ACC112 (cell line): ENCODE data around the gene TMC7.
"Not testable (repeated sequence)": the region's sequence is repeated elsewhere in the genome, so short reads cannot be mapped to it uniquely, and the experiment has no call there.

ENCODE experiments used
- H2AFZ ChIP-seq: fragments of 200-600 bp; sonication (generic); one replicate; pipeline ENCODE4 v1.6.0; 2017; ENCODE audit warnings: antibody characterized with exemption, low read length; ENCODE audit not compliant: unreplicated experiment
- H3K27ac ChIP-seq: fragments of 200-600 bp; sonication (generic); 2 replicates; pipeline ENCODE4 v1.5.1; 2014; ENCODE audit warnings: low read depth, mild to moderate bottlenecking, antibody characterized with exemption, low read length, moderate library complexity
- H3K27me3 ChIP-seq: fragments of 200-600 bp; sonication (generic); 2 replicates; pipeline ENCODE4 v1.6.1; 2014; ENCODE audit warnings: mild to moderate bottlenecking, antibody characterized with exemption, low read length, moderate library complexity, mixed read lengths; ENCODE audit not compliant: insufficient read depth
- H3K36me3 ChIP-seq: fragments of 200-600 bp; sonication (generic); 2 replicates; pipeline ENCODE4 v1.6.1; 2016; ENCODE audit warnings: mild to moderate bottlenecking, antibody characterized with exemption, low read length, moderate library complexity, mixed read lengths; ENCODE audit not compliant: insufficient read depth
- H3K4me1 ChIP-seq: fragments of 200-600 bp; sonication (generic); one replicate; pipeline ENCODE4 v1.6.1; 2016; ENCODE audit warnings: low read length, mixed read lengths; ENCODE audit not compliant: insufficient read depth, unreplicated experiment, control insufficient read depth
- H3K4me3 ChIP-seq: fragments of 200-600 bp; sonication (generic); 2 replicates; pipeline ENCODE4 v1.5.1; 2014; ENCODE audit warnings: mild to moderate bottlenecking, low read depth, low read length
- H3K79me2 ChIP-seq: fragments of 200-600 bp; sonication (generic); one replicate; pipeline ENCODE4 v1.6.0; 2016; ENCODE audit warnings: low read length; ENCODE audit not compliant: control insufficient read depth, unreplicated experiment, insufficient read depth

The TMC7 gene

GRCh38 chr16:18953547-18953946, 30.2 kb upstream of the TMC7 start:
- no peak overlapping the region for H3K4me3 ChIP-seq
- no peak overlapping the region for H3K27ac ChIP-seq
- no peaks in the 10 kb centered on the region for H3K27me3 ChIP-seq
- H2AFZ ChIP-seq, result no peak overlapping the region
- no peaks in the 10 kb centered on the region for H3K36me3 ChIP-seq
- H3K79me2 ChIP-seq, result no peaks in the 10 kb centered on the region
- no peaks in the 10 kb centered on the region for H3K4me1 ChIP-seq

- peak overlapping the region; percentile 29; the same call in 1 of the 2 replicates for H3K4me3 ChIP-seq
- H3K79me2 ChIP-seq, H3K27me3 ChIP-seq, H3K27ac ChIP-seq, H3K36me3 ChIP-seq, H2AFZ ChIP-seq, H3K4me1 ChIP-seq: not testable (repeated sequence)
Observed at GRCh38 chr16:18955874-18956580, 27.7 kb upstream of the TMC7 start.

DNA sequence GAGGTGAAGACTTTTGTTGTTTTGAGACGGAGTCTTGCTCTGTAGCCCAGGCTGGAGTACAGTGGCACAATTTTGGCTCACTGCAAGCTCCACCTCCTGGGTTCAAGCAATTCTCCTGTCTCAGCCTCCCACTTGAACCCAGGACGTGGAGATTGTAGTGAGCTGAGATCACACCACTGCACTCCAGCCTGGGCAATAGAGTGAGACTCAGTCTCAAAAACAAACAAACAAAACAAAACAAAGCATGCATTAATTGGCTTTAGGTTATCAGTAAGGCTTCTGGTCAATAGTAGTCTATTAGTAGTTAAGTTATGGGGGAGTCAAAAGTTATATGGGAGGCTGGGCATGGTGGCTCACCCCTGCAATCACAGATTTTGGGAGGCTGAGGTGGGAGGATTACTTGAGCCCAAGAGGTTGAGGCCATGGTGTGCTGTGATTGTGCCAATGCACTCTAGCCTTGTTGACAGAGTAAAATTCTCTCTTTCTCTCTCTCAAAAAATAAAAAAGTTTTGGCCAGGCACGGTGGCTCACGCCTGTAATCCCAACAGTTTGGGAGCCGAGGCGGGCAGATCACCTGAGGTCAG, 27.0 kb upstream of the TMC7 start:
- H3K4me1 ChIP-seq, H3K79me2 ChIP-seq, H3K36me3 ChIP-seq, H3K27me3 ChIP-seq, H3K4me3 ChIP-seq, H3K27ac ChIP-seq, H2AFZ ChIP-seq: not testable (repeated sequence)

GRCh38 chr16:18958621-18959029, 25.1 kb upstream of the TMC7 start:
- Histone ChIP-seq H2AFZ (no peak overlapping the region), H3K27ac (no peak overlapping the region), H3K27me3 (no peaks in the 10 kb centered on the region), H3K4me3 (no peak overlapping the region), H3K79me2 (no peaks in the 10 kb centered on the region), H3K36me3 (no peaks in the 10 kb centered on the region), H3K4me1 (no peaks in the 10 kb centered on the region)

- H3K36me3 ChIP-seq, result no peaks in the 10 kb centered on the region
- no peak overlapping the region for H3K4me3 ChIP-seq
- H3K4me1 ChIP-seq, result no peaks in the 10 kb centered on the region
- no peaks in the 10 kb centered on the region for H3K79me2 ChIP-seq
- no peak overlapping the region for H3K27ac ChIP-seq
- no peak overlapping the region for H2AFZ ChIP-seq
- H3K27me3 ChIP-seq, result no peaks in the 10 kb centered on the region
Observed at GRCh38 chr16:18959031-18959505, 24.7 kb upstream of the TMC7 start.

DNA sequence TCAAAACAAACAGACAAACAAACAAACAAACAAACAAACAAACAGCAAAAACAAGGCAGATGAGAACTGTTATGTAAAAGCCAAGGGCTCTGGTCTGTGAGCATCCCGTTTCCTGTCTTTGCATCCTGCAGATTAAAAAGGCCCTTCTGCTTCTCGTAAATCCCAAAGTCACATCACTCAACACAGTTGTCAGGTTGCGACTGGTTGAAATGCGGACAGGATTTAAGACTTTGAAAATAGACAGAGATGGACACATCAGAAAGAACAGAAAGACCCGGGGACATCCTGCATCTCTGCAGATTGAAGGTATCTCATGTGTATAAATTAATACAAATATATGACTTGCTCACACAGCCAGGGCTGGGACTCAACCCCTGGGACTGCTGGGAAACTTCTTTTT, 18.2 kb upstream of the TMC7 start:
- no peak overlapping the region for H3K4me3 ChIP-seq
- H3K27me3 ChIP-seq, result no peaks in the 10 kb centered on the region
- H3K4me1 ChIP-seq, result no peaks in the 10 kb centered on the region
- no peaks in the 10 kb centered on the region for H3K36me3 ChIP-seq
- H3K79me2 ChIP-seq, result no peaks in the 10 kb centered on the region
- no peak overlapping the region for H2AFZ ChIP-seq
- H3K27ac ChIP-seq, result no peak overlapping the region

DNA sequence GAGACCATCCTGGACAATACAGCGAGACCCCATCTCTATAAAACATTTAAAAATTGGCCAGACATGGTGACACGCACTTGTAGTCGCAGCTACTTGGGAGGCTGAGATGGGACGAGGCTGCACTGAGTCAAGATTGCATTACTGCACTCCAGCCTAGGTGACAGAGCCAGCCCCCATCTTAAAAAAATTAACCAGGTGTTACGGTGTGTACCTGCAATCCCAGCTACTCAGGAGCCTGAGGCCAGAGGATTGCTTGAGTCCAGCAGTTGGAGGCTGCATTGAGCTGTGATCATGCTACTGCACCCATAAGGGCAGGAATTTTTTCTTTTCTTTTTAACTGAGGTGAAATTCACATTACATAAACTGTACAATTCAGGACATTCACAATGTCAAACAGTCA, 16.9 kb upstream of the TMC7 start:
- H3K4me1 ChIP-seq, result no peaks in the 10 kb centered on the region
- H3K4me3 ChIP-seq, result no peak overlapping the region
- no peak overlapping the region for H2AFZ ChIP-seq
- H3K79me2 ChIP-seq, result no peaks in the 10 kb centered on the region
- H3K36me3 ChIP-seq, result no peaks in the 10 kb centered on the region
- no peaks in the 10 kb centered on the region for H3K27me3 ChIP-seq
- no peak overlapping the region for H3K27ac ChIP-seq

DNA sequence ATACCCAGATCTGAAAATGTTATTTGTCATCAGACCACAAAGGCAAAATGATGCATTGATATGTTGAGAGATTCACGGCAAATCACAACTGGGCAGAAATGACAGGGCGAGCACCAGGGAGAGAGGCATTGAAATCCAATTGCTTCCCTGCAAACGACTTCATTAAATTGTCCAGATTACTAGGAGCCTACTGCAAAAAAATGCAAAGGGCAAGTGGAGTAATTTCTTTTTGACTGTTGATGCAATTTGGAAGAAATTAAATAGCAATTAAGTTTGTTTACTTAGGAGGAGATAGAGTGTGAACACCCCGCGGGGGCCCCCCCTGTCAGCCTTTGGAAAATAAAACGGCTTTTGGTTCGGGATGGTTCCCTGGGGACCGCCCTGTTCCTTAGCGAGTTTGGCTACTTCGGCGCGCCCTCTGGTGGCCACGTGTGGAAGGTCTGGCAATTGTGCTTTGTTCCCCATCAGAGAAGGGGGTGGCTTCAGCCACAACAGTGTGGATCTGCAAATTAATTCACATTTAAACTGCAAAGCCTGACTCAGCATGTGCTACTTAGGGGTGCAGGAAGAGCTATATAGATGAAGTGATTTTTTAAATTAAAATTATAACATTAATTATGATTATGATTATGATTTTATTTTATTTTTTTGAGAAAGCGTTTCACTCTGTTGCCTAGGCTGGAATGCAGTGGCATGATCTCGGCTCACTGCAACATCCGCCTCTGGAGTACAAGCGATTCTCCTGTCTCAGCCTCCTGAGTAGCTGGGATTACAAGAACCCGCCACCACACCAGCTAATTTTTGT, 14.5 kb upstream of the TMC7 start:
- Histone ChIP-seq H3K79me2 (no peaks in the 10 kb centered on the region), H3K27ac (no peak overlapping the region), H3K27me3 (no peaks in the 10 kb centered on the region), H2AFZ (peak overlapping the region; percentile 33), H3K4me1 (no peaks in the 10 kb centered on the region), H3K4me3 (peak overlapping the region; percentile 70), H3K36me3 (no peaks in the 10 kb centered on the region)

DNA sequence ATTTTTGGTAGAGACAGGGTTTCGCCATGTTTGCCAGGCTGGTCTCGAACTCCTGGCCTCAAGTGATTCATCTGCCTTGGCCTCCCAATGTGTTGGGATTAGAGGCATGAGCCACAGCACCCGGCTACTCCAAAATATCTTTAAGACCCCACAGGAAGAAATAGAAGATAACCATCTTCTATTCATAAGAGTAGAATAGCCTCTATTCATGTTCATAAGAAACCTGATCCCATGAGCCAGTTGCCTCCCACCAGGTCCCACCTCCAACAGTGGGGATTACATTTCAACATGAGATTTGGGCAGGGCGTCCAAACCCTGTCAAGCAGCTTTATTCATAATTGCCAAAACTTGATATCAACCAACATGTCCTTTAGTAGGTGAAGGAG, 13.9 kb upstream of the TMC7 start:
- no peaks in the 10 kb centered on the region; the same call in 1 of the 2 replicates for H3K27me3 ChIP-seq
- no peaks in the 10 kb centered on the region for H3K36me3 ChIP-seq
- no peak overlapping the region for H3K27ac ChIP-seq
- H3K4me1 ChIP-seq, result no peaks in the 10 kb centered on the region
- no peak overlapping the region for H2AFZ ChIP-seq
- no peaks in the 10 kb centered on the region for H3K79me2 ChIP-seq
- no peak overlapping the region for H3K4me3 ChIP-seq

- Histone ChIP-seq H3K27me3 (peaks cover 14% of the 10 kb centered on the region), H2AFZ (no peak overlapping the region), H3K79me2 (no peaks in the 10 kb centered on the region), H3K27ac (no peak overlapping the region), H3K36me3 (no peaks in the 10 kb centered on the region), H3K4me1 (no peaks in the 10 kb centered on the region), H3K4me3 (no peak overlapping the region)
Observed at GRCh38 chr16:18975109-18975508, 8.6 kb upstream of the TMC7 start.
